Sigmoid colon (tissue), 7 donors: ENCODE results near the gene PEPD. TPM values are rescaled to one million over a fixed set of nuclear protein-coding genes. Genes with fewer than 3 reads are reported as not detected.

ENCODE experiments used
- DNase-seq: peaks from one replicate; pipeline ENCODE4 v3.0.0-alpha.2; 2019
- H3K27ac ChIP-seq, 4 donors: fragments of 200-600 bp; sonication (generic); one replicate each; pipeline ENCODE4 v1.5.1; 2016 to 2019; ENCODE audit warnings: mild to moderate bottlenecking in 1 of 4
- H3K27me3 ChIP-seq, 3 donors: fragments of 200-600 bp; sonication (generic); one replicate each; pipeline ENCODE4 v1.5.1; 2019; ENCODE audit warnings: mild to moderate bottlenecking in 1 of 3
- H3K36me3 ChIP-seq, 4 donors: fragments of 200-600 bp; sonication (generic); one replicate each; pipeline ENCODE4 v1.5.1; 2016 to 2019
- H3K4me1 ChIP-seq, 4 donors: fragments of 200-600 bp; sonication (generic); one replicate each; pipeline ENCODE4 v1.5.1; 2017 to 2019
- H3K4me3 ChIP-seq, 4 donors: fragments of 200-600 bp; sonication (generic); one replicate each; pipeline ENCODE4 v1.5.1; 2017 to 2019; ENCODE audit warnings: mild to moderate bottlenecking in 2 of 4, moderate library complexity in 1 of 4
- H3K9me3 ChIP-seq, 4 donors: fragments of 200-600 bp in 3 of 4; sonication (generic) in 3 of 4; one replicate each; pipeline versions ENCODE4 v1.5.1 to v1.6.1; 2013 to 2019
- CTCF ChIP-seq, 4 experiments: fragments of 450-650 bp in 3 of 4; fragments of 200-600 bp in 1 of 4; IDR thresholded peaks; one replicate each; pipeline ENCODE4 v1.5.1; 2016 to 2019; ENCODE audit warnings: antibody characterized with exemption in 4 of 4, mild to moderate bottlenecking in 3 of 4, moderate library complexity in 2 of 4
- EP300 ChIP-seq, 4 donors: sonication (generic); formaldehyde crosslinking; IDR thresholded peaks; one replicate each; pipeline ENCODE4 v1.6.1; 2017; ENCODE audit warnings: antibody characterized with exemption in 4 of 4
- POLR2A ChIP-seq, 2 donors: fragments of 450-650 bp; IDR thresholded peaks; one replicate each; pipeline ENCODE4 v1.6.1; 2016; ENCODE audit warnings: antibody characterized with exemption in 2 of 2, mild to moderate bottlenecking in 2 of 2, moderate library complexity in 2 of 2
- POLR2AphosphoS5 ChIP-seq, 4 donors: sonication (generic); formaldehyde crosslinking; IDR thresholded peaks; one replicate each; pipeline ENCODE4 v1.6.1; 2017; ENCODE audit warnings: antibody characterized with exemption in 4 of 4
- WGBS, 2 donors: extraction: QIAGEN DNeasy Blood & Tissue Kit; methylation state at CpG; one replicate each; pipeline ENCODE4 v1.1.7; 2013; 5-methylcytosine and 5-hydroxymethylcytosine counted together
- intact Hi-C: fragments of 100-400 bp; cut with DNase I; formaldehyde crosslinking; loops from one replicate; pipeline ENCODE4 v1.15.1; 2023
- polyA plus RNA-seq, 3 donors: library from polyadenylated mRNA; stranded (reverse); fragments of 200-250 nt; gene quantifications; one replicate each; pipeline ENCODE4 v1.2.3, GENCODE V29; 2013
- total RNA-seq, 4 donors: library from RNA; depleted of rRNA; stranded (reverse); fragments of >200 nt; gene quantifications; one replicate each; pipeline ENCODE4 v1.1.0, GENCODE V29; 2016
- donor health status: healthy with polysubstance abuse.
- donor health status: Bipolar disorder and iron deficiency.
- donor health status: healthy.

Gene PEPD
- total and polyA plus RNA-seq, 7 donors: 50.0 to 187 (median 67.8) TPM

- Histone ChIP-seq H3K27ac (no peak overlapping the region), H3K27me3 (no peaks in the 10 kb centered on the region), H3K36me3 (peaks cover 0 to 26% (median 0%) of the 10 kb centered on the region in 4 donors), H3K4me3 (no peak overlapping the region), H3K9me3 (no peaks in the 10 kb centered on the region), H3K4me1 (no peaks in the 10 kb centered on the region)
- peak; percentile 51 for DNase-seq
- WGBS, 2 donors: 90 to 93% methylated on average over 23 of the region's 23 CpGs
- intact Hi-C loops: no loop called here
- no peak for TF ChIP-seq POLR2AphosphoS5 (IDR thresholded peaks at IDR 0.05)
- no peak for TF ChIP-seq CTCF (IDR thresholded peaks at IDR 0.05)
These were observed 62.1 kb downstream of the PEPD start for GRCh38 chr19:33459222-33460090.

- WGBS, 2 donors: 91 to 93% methylated on average over 12 of the region's 12 CpGs
- no peak for TF ChIP-seq EP300 (IDR thresholded peaks at IDR 0.05)
- TF ChIP-seq POLR2A (IDR thresholded peaks at IDR 0.05): no peak
- TF ChIP-seq CTCF (IDR thresholded peaks at IDR 0.05): no peak
- no peak for TF ChIP-seq POLR2AphosphoS5 (IDR thresholded peaks at IDR 0.05)
- Histone ChIP-seq H3K4me1 (no peaks in the 10 kb centered on the region), H3K4me3 (no peak overlapping the region), H3K36me3 (peaks cover 0 to 26% (median 0%) of the 10 kb centered on the region in 4 donors), H3K27me3 (no peaks in the 10 kb centered on the region), H3K9me3 (no peaks in the 10 kb centered on the region), H3K27ac (no peak overlapping the region)
- intact Hi-C loops: no loop called here
- peak; percentile 19 for DNase-seq
These were observed 62.8 kb downstream of the PEPD start for GRCh38 chr19:33458807-33459206.

- intact Hi-C loops: no loop called here
- 85 to 98% methylated on average over 8 of the region's 8 CpGs for WGBS, 2 donors
- no peaks in the 10 kb centered on the region for H3K27me3 ChIP-seq
- H3K4me1 ChIP-seq: no peaks in the 10 kb centered on the region
- no peak for DNase-seq
- peaks cover 0 to 26% (median 0%) of the 10 kb centered on the region in 4 donors for H3K36me3 ChIP-seq
- no peaks in the 10 kb centered on the region for H3K9me3 ChIP-seq
- no peak overlapping the region for H3K27ac ChIP-seq
- TF ChIP-seq CTCF (IDR thresholded peaks at IDR 0.05) (no peak), POLR2AphosphoS5 (IDR thresholded peaks at IDR 0.05) (no peak), EP300 (IDR thresholded peaks at IDR 0.05) (no peak), POLR2A (IDR thresholded peaks at IDR 0.05) (no peak)
- H3K4me3 ChIP-seq: no peak overlapping the region
These were observed 63.4 kb downstream of the PEPD start for GRCh38 chr19:33458171-33458633.

- Histone ChIP-seq H3K36me3 (peaks cover 0 to 18% (median 0%) of the 10 kb centered on the region in 4 donors), H3K9me3 (no peaks in the 10 kb centered on the region), H3K4me1 (no peaks in the 10 kb centered on the region), H3K27me3 (no peaks in the 10 kb centered on the region), H3K4me3 (no peak overlapping the region), H3K27ac (no peak overlapping the region)
- TF ChIP-seq EP300 (IDR thresholded peaks at IDR 0.05): no peak
- TF ChIP-seq POLR2AphosphoS5 (IDR thresholded peaks at IDR 0.05): no peak
- TF ChIP-seq POLR2A (IDR thresholded peaks at IDR 0.05): no peak
- no peak for TF ChIP-seq CTCF (IDR thresholded peaks at IDR 0.05)
- peak; percentile 54 for DNase-seq
- 90 to 93% methylated on average over 10 of the region's 10 CpGs for WGBS, 2 donors
- intact Hi-C loops: no loop called here
These were observed 64.8 kb downstream of the PEPD start for GRCh38 chr19:33456845-33457220.
